GM12878 (cell line): ENCODE results near the gene GABRG2.

Experiments used
- CEBPB ChIP-seq, 2 experiments: fragments of 150-350 bp in 1 of 2; IDR thresholded peaks; 2 replicates each; pipeline ENCODE4 v1.6.1; 2012 to 2014; ENCODE audit warnings: low read depth in 2 of 2, low read length in 2 of 2, borderline replicate concordance in 1 of 2, inconsistent platforms in 1 of 2
- CTCF ChIP-seq, 3 experiments: IDR thresholded peaks in 2 of 3; conservative IDR thresholded peaks in 1 of 3; 2 replicates each; pipeline ENCODE4 v1.5.1; 2011; ENCODE audit warnings: low read depth in 3 of 3, low read length in 3 of 3, mild to moderate bottlenecking in 3 of 3, control low read depth in 2 of 3, moderate library complexity in 2 of 3, inconsistent platforms in 1 of 3, mixed read lengths in 1 of 3; ENCODE audit not compliant: control insufficient read depth in 2 of 3, insufficient read depth in 1 of 3; ENCODE audit errors: extremely low read depth in 1 of 3
- FOS ChIP-seq: IDR thresholded peaks from 3 replicates; pipeline ENCODE4 v1.6.1; 2011; ENCODE audit warnings: borderline replicate concordance; ENCODE audit not compliant: insufficient read length; ENCODE audit errors: extremely low read depth
- HSF1 ChIP-seq: fragments of 150-350 bp; IDR thresholded peaks from 2 replicates; pipeline ENCODE4 v1.6.1; 2014; ENCODE audit warnings: mild to moderate bottlenecking, low read depth, low read length
- PRDM15 ChIP-seq: fragments of 450-650 bp; formaldehyde crosslinking; IDR thresholded peaks from 2 replicates; pipeline ENCODE4 v1.4.0; 2020; ENCODE audit warnings: mild to moderate bottlenecking, moderate library complexity
- REST ChIP-seq: IDR thresholded peaks from 2 replicates; pipeline ENCODE4 v1.6.1; 2012; ENCODE audit warnings: mild to moderate bottlenecking, low read depth, low read length
- SIN3A ChIP-seq: IDR thresholded peaks from 2 replicates; pipeline ENCODE4 v1.6.1; 2012; ENCODE audit warnings: low read depth, low read length, improper control_type of control experiment

GRCh38 chr5:162174358-162174974, 106.9 kb downstream of the GABRG2 start:
- no peak for TF ChIP-seq REST
- TF ChIP-seq CTCF (IDR thresholded peaks at IDR 0.05 in 2 of 3, conservative IDR thresholded peaks at IDR 0.05 in 1 of 3; ENCODE audit: control insufficient read depth in 2 of 3, extremely low read depth in 1 of 3, insufficient read depth in 1 of 3, low read depth in 3 of 3, low read length in 3 of 3) = no peak
- TF ChIP-seq FOS = no peak
- no peak for TF ChIP-seq CEBPB (IDR thresholded peaks at IDR 0.05; ENCODE audit: borderline replicate concordance in 1 of 2, low read depth in 2 of 2, low read length in 2 of 2)
- no peak for TF ChIP-seq SIN3A
- no peak for TF ChIP-seq PRDM15 (CRISPR knock-in tag)
- no peak for TF ChIP-seq HSF1
